ENCODE results near the gene DAND5. TPM values are rescaled to one million over a fixed set of nuclear protein-coding genes. Genes with fewer than 3 reads are reported as not detected.

The DAND5 gene
- total and polyA plus RNA-seq, 10 of the 15 experiments (the other 5 are each of a cell fraction or from before 2014, with no cell fraction given), result 0.06 to 0.15 (median 0.12) TPM; not detected in 5

GRCh38 chr19:12922959-12923358, 46.4 kb upstream of the DAND5 start:
- FAIRE-seq (no peak), ATAC-seq (no peak), DNase-seq (ENCODE audit: low read depth, low spot score) (no peak)
- intact Hi-C loops (cut with micrococcal nuclease; ENCODE audit: unreplicated experiment) (no loop called here), in situ Hi-C loops (cut with MboI) (no loop called here)
- ChIA-PET POLR2A (no interaction called here), SMC1A (ENCODE audit: uncharacterized antibody, unreplicated experiment) (no interaction called here), CTCF (no interaction called here), RAD21 (ENCODE audit: unreplicated experiment) (no interaction called here)
- peaks cover 18 to 23% of the 10 kb centered on the region in 2 experiments for H3K36me3 ChIP-seq (ENCODE audit: control insufficient read depth in 2 of 2, insufficient read depth in 2 of 2, low read length in 1 of 2)
- H3K27ac ChIP-seq (ENCODE audit: control insufficient read depth, insufficient read depth), result no peak overlapping the region
- 93% methylated on average over 4 of the region's 4 CpGs for WGBS (ENCODE audit: insufficient coverage, insufficient replicate concordance, low lambda C conversion rate, missing lambda C conversion rate)
- H3K4me1 ChIP-seq (ENCODE audit: control insufficient read depth, insufficient read depth, low read length), result peaks cover 3% of the 10 kb centered on the region; the same call in 1 of the 2 replicates
- no peaks in the 10 kb centered on the region for H3K79me2 ChIP-seq (ENCODE audit: control insufficient read depth, insufficient read depth, low read length)
- BruUV-seq (replicated peaks), result no TSS peak
- no peaks in the 10 kb centered on the region; the same call in 2 of the 3 replicates for H3K9me3 ChIP-seq (replicated peaks; ENCODE audit: control insufficient read depth, insufficient read depth, low read length)
- no peaks in the 10 kb centered on the region for H3K27me3 ChIP-seq (replicated peaks in 1 of 2; ENCODE audit: control insufficient read depth in 2 of 2, insufficient read depth in 2 of 2, low read length in 1 of 2)
- H3K9ac ChIP-seq (ENCODE audit: control insufficient read depth, insufficient read depth, low read length), result no peak overlapping the region
- no peaks in the 10 kb centered on the region for H4K20me1 ChIP-seq (ENCODE audit: control insufficient read depth, insufficient read depth)
- TF ChIP-seq SMARCA5 (IDR thresholded peaks at IDR 0.05), result no peak
- no peak for TF ChIP-seq RCOR1 (conservative IDR thresholded peaks at IDR 0.05; ENCODE audit: low read depth, low read length)
- no peak for TF ChIP-seq HDAC2 (IDR thresholded peaks at IDR 0.05)
- no peak for TF ChIP-seq TARDBP (IDR thresholded peaks at IDR 0.05; ENCODE audit: borderline replicate concordance)
- no peak for TF ChIP-seq HDGF (IDR thresholded peaks at IDR 0.05)
- no peak for TF ChIP-seq BRCA1 (IDR thresholded peaks at IDR 0.05; ENCODE audit: low read depth, low read length)
- no peak for TF ChIP-seq PAX8 (IDR thresholded peaks at IDR 0.05)
- TF ChIP-seq, protein P1, sequence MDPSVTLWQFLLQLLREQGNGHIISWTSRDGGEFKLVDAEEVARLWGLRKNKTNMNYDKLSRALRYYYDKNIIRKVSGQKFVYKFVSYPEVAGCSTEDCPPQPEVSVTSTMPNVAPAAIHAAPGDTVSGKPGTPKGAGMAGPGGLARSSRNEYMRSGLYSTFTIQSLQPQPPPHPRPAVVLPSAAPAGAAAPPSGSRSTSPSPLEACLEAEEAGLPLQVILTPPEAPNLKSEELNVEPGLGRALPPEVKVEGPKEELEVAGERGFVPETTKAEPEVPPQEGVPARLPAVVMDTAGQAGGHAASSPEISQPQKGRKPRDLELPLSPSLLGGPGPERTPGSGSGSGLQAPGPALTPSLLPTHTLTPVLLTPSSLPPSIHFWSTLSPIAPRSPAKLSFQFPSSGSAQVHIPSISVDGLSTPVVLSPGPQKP (IDR thresholded peaks at IDR 0.05; ENCODE audit: low read depth, low read length), result no peak
- TF ChIP-seq, protein P2, sequence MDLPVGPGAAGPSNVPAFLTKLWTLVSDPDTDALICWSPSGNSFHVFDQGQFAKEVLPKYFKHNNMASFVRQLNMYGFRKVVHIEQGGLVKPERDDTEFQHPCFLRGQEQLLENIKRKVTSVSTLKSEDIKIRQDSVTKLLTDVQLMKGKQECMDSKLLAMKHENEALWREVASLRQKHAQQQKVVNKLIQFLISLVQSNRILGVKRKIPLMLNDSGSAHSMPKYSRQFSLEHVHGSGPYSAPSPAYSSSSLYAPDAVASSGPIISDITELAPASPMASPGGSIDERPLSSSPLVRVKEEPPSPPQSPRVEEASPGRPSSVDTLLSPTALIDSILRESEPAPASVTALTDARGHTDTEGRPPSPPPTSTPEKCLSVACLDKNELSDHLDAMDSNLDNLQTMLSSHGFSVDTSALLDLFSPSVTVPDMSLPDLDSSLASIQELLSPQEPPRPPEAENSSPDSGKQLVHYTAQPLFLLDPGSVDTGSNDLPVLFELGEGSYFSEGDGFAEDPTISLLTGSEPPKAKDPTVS (IDR thresholded peaks at IDR 0.05; ENCODE audit: low read depth, low read length), result no peak
- TF ChIP-seq KAT2A (conservative IDR thresholded peaks at IDR 0.05; ENCODE audit: control insufficient read depth, low read depth, low read length), result no peak
- H3K4me2 ChIP-seq (ENCODE audit: control insufficient read depth, insufficient read depth), result no peak overlapping the region
- no peak overlapping the region for H3K4me3 ChIP-seq
- no peak overlapping the region for H2AFZ ChIP-seq (ENCODE audit: control insufficient read depth, low read depth, low read length)

All from GM12878 (cell line).